GM12892 (cell line): ENCODE results near the gene ARPC5L.

ENCODE experiments used
- POLR2A ChIP-seq: IDR thresholded peaks from 2 replicates; pipeline ENCODE4 v1.6.1; 2011; ENCODE audit warnings: low read depth, low read length, control low read depth
- POLR2AphosphoS5 ChIP-seq: IDR thresholded peaks from 2 replicates; pipeline ENCODE4 v1.6.1; 2011; ENCODE audit warnings: low read depth, low read length, control low read depth
- TAF1 ChIP-seq: IDR thresholded peaks from 2 replicates; pipeline ENCODE4 v1.6.1; 2011; ENCODE audit warnings: low read depth, mild to moderate bottlenecking, control low read depth, low read length, borderline replicate concordance

GRCh38 chr9:124882231-124882630 is 20.3 kb downstream of the ARPC5L start:
- TF ChIP-seq POLR2A (no peak), POLR2AphosphoS5 (no peak), TAF1 (no peak)
